Measurements from ENCODE around the gene OR4E2.

The OR4E2 gene

DNA sequence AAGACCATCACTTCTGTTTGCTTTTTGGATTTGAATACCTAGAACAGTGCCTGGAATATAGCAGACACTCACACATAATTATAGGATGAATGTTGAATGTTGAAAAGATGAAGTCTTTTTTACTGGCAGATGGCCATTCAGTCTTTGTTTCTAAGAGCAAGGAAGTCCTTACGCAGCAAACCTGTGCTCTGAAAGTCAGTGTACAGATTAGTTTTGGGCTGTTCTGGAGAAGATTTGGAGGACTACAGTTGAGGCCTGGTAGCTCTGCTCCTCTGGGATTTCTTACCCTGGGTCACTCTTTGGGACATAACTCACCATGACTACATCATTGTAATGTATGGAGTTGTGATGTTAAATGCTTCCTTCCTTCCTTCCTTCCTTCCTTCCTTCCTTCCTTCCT, 3.3 kb downstream of the OR4E2 start:
- TF ChIP-seq, protein P1, sequence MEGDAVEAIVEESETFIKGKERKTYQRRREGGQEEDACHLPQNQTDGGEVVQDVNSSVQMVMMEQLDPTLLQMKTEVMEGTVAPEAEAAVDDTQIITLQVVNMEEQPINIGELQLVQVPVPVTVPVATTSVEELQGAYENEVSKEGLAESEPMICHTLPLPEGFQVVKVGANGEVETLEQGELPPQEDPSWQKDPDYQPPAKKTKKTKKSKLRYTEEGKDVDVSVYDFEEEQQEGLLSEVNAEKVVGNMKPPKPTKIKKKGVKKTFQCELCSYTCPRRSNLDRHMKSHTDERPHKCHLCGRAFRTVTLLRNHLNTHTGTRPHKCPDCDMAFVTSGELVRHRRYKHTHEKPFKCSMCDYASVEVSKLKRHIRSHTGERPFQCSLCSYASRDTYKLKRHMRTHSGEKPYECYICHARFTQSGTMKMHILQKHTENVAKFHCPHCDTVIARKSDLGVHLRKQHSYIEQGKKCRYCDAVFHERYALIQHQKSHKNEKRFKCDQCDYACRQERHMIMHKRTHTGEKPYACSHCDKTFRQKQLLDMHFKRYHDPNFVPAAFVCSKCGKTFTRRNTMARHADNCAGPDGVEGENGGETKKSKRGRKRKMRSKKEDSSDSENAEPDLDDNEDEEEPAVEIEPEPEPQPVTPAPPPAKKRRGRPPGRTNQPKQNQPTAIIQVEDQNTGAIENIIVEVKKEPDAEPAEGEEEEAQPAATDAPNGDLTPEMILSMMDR (conservative IDR thresholded peaks at IDR 0.05; ENCODE audit: low read depth), result no peak
- CTCF ChIA-PET, result no interaction called here
- H3K27ac ChIP-seq, result no peak overlapping the region
- POLR2A ChIA-PET (ENCODE audit: low non-redundant PET), result no interaction called here
- DNase-seq (ENCODE audit: low spot score), result no peak

DNA sequence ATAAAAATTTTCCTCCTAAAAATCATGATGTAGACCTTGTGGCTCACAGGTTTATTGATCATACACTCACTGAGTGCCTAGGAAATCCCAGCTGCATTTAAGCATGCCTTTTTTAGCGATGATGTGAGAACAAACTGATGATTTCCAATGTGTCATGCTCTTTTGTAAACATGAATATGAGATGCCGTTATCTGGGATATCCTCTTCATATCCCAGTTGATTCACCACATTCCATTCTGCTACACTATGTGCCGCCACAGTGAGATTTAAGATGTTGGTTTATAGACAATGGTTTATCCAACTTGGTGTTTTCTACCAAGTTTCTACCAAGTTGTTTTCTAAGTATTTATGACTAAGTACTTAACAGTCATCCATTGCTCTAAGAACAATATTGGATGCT, 14.7 kb downstream of the OR4E2 start:
- TF ChIP-seq, protein P1 (conservative IDR thresholded peaks at IDR 0.05; ENCODE audit: low read depth), result no peak
- ChIA-PET POLR2A (ENCODE audit: low non-redundant PET) (no interaction called here), CTCF (no interaction called here)
- DNase-seq (ENCODE audit: low spot score), result peak; percentile 8
- no peak overlapping the region for H3K27ac ChIP-seq

DNA sequence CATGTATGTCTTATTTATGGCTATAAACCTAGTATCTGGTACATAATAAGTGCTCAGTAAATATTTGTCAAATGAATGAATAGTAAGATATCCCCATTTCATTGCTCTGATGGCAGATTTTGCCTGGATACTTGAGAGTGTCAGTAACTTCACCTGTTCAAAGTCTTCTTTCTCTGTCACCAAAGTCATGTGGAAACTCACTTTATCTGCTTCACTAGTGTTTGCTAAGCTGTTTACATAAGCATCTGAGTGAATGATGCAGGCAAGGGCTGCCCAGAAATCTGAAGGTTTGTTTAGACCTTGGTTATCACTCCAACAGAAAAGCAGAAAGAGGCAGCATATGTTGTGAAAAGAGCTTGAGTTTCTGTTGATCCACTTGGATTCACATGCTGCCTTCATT, 15.6 kb downstream of the OR4E2 start:
- CTCF ChIA-PET, result no interaction called here
- TF ChIP-seq, protein P1 (conservative IDR thresholded peaks at IDR 0.05; ENCODE audit: low read depth), result no peak
- no peak overlapping the region for H3K27ac ChIP-seq
- DNase-seq (ENCODE audit: low spot score), result no peak
- POLR2A ChIA-PET (ENCODE audit: low non-redundant PET), result no interaction called here

DNA sequence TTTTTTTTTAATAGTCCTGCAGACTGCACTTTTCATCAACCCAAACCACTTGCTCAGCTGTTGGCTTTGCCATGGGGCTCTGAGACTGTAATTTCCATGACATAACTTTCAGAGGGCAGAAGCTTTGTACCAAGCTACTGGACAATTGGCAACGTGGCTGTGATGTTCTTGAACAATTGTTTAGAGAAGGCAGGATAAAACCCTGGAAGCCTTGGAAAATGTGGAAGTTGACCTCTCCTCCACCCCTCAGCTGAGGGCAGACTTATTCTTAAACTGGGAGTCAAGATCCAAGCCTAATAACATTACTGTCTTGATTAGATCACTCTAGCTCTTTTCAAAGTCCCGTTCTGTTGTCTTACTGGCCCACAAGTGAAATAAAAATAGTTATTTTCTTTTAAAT, 17.7 kb downstream of the OR4E2 start:
- H3K27ac ChIP-seq, result no peak overlapping the region
- TF ChIP-seq, protein P1 (conservative IDR thresholded peaks at IDR 0.05; ENCODE audit: low read depth), result no peak
- ChIA-PET POLR2A (ENCODE audit: low non-redundant PET) (no interaction called here), CTCF (no interaction called here)
- no peak for DNase-seq (ENCODE audit: low spot score)

DNA sequence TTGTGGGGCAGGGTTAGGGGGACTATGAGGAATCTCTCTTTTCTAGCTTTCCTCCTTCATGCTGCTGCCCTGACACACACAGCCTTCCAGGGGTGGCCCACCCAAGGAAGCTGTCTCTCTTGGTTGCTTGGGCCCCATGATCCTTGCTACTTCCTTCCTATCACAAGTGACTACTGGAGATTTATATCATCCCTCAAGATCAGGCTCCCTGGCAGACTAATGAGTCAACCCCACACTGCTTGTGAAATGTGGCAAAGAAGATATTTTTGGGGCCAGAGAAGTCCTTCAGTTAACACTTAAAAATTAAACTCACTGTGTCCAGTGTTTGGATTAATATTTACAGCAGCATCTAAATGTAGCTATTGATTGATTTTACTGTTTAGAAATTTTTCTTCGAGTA, 18.5 kb downstream of the OR4E2 start:
- CTCF ChIA-PET, result no interaction called here
- TF ChIP-seq, protein P1 (conservative IDR thresholded peaks at IDR 0.05; ENCODE audit: low read depth), result no peak
- DNase-seq (ENCODE audit: low spot score), result no peak
- H3K27ac ChIP-seq, result no peak overlapping the region
- POLR2A ChIA-PET (ENCODE audit: low non-redundant PET), result no interaction called here

DNA sequence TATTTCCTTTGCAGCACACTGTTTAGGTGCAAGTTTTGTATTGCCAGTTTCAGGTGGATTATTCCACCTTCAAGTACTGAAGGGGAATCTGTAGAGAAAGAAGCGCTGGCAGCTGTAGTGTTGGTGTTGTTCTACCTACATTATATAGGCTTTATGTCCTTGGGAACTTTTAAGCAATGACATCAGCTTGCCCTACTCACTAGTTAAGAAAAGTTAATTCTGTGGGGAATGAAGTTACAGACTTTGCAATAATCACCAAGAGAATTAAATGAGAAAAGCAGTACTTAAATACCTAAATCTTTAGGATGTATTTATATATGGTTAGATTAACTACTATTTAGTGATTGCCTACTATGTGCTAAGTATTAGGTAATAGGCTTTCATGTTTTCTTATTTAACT, 20.1 kb downstream of the OR4E2 start, which contains the start of gene OR4E1:
TSS of gene OR4E1 (minus strand) at position 101 of the 400 bp plus-strand sequence. CDS start 2,883 bp downstream, outside the sequence.
- TF ChIP-seq, protein P1 (conservative IDR thresholded peaks at IDR 0.05; ENCODE audit: low read depth), result no peak
- ChIA-PET POLR2A (ENCODE audit: low non-redundant PET) (no interaction called here), CTCF (interaction anchor here (0.6 kb wide), 1 partner anchor 229 kb away, joined by 3 read pairs; no protein-coding TSS in a partner anchor)
- DNase-seq (ENCODE audit: low spot score), result no peak
- no peak within 1 kb of the TSS for H3K27ac ChIP-seq

DNA sequence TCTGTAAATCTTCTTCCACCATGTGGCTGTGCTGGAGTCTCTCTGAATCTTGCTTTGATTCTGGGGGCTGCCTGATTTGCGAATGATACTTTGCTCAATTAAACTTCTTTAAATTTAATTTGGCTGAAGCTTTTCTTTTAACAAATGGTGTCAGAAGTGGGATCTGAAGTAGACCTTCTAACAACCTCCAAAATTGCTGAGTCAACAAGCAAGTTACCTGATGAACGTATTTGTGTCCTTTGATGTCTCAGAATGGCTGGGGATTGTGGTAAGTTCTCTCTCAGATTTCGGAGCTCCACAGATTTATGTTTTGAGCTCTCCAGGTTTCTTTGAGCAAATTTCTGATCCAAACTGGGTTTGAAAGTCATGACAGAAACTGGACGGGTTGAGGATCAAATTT, 21.9 kb downstream of the OR4E2 start:
- H3K27ac ChIP-seq, result no peak overlapping the region
- TF ChIP-seq, protein P1 (conservative IDR thresholded peaks at IDR 0.05; ENCODE audit: low read depth), result no peak
- DNase-seq (ENCODE audit: low spot score), result no peak
- POLR2A ChIA-PET (ENCODE audit: low non-redundant PET), result no interaction called here
- CTCF ChIA-PET, result no interaction called here
